Spinal cord (tissue), 10 donors: ENCODE results near the gene NETO1. TPM values are rescaled to one million over a fixed set of nuclear protein-coding genes. Genes with fewer than 3 reads are reported as not detected.

Experiments used
- DNase-seq, 6 donors: peaks; one replicate each; pipeline versions ENCODE4 v3.0.0 to v3.0.0-alpha.2; 2013 to 2015; ENCODE audit warnings: low spot score in 6 of 6, low read depth in 4 of 6
- H3K27ac ChIP-seq: one replicate; pipeline ENCODE4 v1.5.1; 2013; ENCODE audit warnings: low read depth, low read length, control low read depth
- H3K27me3 ChIP-seq: one replicate; pipeline ENCODE4 v1.6.1; 2013; ENCODE audit warnings: low read length; ENCODE audit not compliant: control insufficient read depth, insufficient read depth
- H3K36me3 ChIP-seq: one replicate; pipeline ENCODE4 v1.6.1; 2013; ENCODE audit warnings: low read length; ENCODE audit not compliant: control insufficient read depth, insufficient read depth
- H3K4me1 ChIP-seq: one replicate; pipeline ENCODE4 v1.6.1; 2013; ENCODE audit warnings: low read length; ENCODE audit not compliant: control insufficient read depth, insufficient read depth
- H3K4me3 ChIP-seq: one replicate; pipeline ENCODE4 v1.5.1; 2013; ENCODE audit warnings: low read depth, low read length, control low read depth
- H3K9me3 ChIP-seq: one replicate; pipeline ENCODE4 v1.6.1; 2013; ENCODE audit warnings: low read length; ENCODE audit not compliant: control insufficient read depth, insufficient read depth
- WGBS: methylation state at CpG from one replicate; pipeline ENCODE4 v1.1.5; 2013; ENCODE audit warnings: missing lambda C conversion rate; ENCODE audit not compliant: insufficient coverage; 5-methylcytosine and 5-hydroxymethylcytosine counted together
- polyA plus RNA-seq, 2 donors: library from polyadenylated mRNA; unstranded; fragments of 120-200 nt; gene quantifications; one replicate each; pipeline ENCODE4 v1.2.1, GENCODE V29; 2013; ENCODE audit not compliant: insufficient read length in 2 of 2
- total RNA-seq, 2 donors: library from RNA; depleted of rRNA in 1 of 2; stranded (reverse); fragments of 120-200 nt in 1 of 2; fragments of >200 nt in 1 of 2; gene quantifications; one replicate each; pipeline versions ENCODE4 v1.2.3 to v1.2.4, GENCODE V29; 2013 to 2014
- donor health status: healthy.

The NETO1 gene
- total and polyA plus RNA-seq, 4 donors = 10.0 to 42.6 (median 31.2) TPM

GRCh38 chr18:72823345-72823744, 44.4 kb downstream of the NETO1 start:
- no peak overlapping the region for H3K27ac ChIP-seq
- H3K9me3 ChIP-seq = no peaks in the 10 kb centered on the region
- H3K4me3 ChIP-seq = no peak overlapping the region
- no peaks in the 10 kb centered on the region for H3K36me3 ChIP-seq
- 94% methylated on average over 3 of the region's 8 CpGs for WGBS
- no peak for DNase-seq
- no peaks in the 10 kb centered on the region for H3K27me3 ChIP-seq
- H3K4me1 ChIP-seq = no peaks in the 10 kb centered on the region

DNA sequence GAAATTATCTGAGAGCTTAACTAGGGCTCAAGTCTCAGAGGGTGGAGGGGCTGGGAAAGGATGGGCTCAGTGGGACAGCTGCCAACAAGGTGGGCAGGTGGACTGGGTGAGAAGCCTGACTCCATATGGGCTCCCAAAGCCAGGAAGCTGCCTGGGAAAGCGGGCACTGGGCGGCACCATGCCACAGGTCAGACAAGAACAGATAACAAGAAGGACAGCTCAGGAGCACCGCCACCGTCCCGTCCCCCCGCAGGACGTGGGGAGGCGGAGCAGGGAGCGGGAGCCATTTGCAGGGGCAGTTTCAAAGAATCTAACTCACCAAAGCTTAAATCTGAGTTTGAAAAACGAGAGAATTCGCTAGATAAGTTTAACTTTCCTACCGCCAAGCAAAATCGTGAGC, 45.6 kb downstream of the NETO1 start:
- no peaks in the 10 kb centered on the region for H3K9me3 ChIP-seq
- no peak overlapping the region for H3K27ac ChIP-seq
- WGBS = 97% methylated on average over 9 of the region's 13 CpGs
- H3K36me3 ChIP-seq = no peaks in the 10 kb centered on the region
- DNase-seq = no peak
- no peaks in the 10 kb centered on the region for H3K4me1 ChIP-seq
- no peak overlapping the region for H3K4me3 ChIP-seq
- no peaks in the 10 kb centered on the region for H3K27me3 ChIP-seq

DNA sequence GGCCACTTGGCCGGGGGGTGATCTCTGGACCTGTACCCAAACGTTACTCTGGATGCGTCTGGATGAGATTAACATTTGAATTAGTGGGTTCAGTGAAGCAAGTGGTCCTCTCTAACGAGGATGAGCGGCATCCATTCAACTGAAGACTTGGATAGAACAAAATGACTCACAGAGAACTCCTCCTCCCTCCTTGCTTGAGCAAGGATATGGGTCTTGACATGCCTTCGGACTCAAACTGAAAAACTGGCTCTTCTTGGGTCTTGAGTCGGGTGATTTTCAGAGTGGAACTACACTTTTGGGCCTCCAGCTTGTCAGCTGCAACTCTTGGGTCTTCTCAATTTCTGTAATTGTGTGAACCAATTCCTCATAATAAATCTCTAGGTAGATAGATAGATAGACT, 47.2 kb downstream of the NETO1 start:
- Histone ChIP-seq H3K9me3 (no peaks in the 10 kb centered on the region), H3K27me3 (no peaks in the 10 kb centered on the region), H3K27ac (no peak overlapping the region), H3K36me3 (no peaks in the 10 kb centered on the region), H3K4me3 (no peak overlapping the region), H3K4me1 (no peaks in the 10 kb centered on the region)
- no peak for DNase-seq
- WGBS = 65% methylated on average over 6 of the region's 7 CpGs

DNA sequence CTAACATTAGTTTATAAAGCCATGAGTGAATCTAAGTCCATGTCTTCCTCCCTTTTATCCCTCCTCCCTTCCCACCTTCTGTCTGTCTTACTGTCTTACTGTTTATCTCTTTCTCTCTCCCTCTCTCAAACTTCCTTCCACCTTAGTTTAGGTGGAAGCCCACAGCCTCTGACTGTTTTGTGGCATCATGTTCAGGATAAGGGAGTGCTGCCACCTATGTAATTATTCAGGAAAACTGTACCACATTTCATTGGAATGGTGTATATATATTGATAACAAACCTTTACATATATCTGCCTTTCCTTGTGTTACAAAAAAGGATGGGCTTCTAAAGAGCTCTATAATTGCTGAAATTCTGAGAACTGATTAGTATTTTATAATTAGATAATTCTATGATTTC, 48.7 kb downstream of the NETO1 start:
- H3K27me3 ChIP-seq = no peaks in the 10 kb centered on the region
- H3K36me3 ChIP-seq = no peaks in the 10 kb centered on the region
- no peak overlapping the region for H3K27ac ChIP-seq
- H3K9me3 ChIP-seq = no peaks in the 10 kb centered on the region
- H3K4me3 ChIP-seq = no peak overlapping the region
- no peak for DNase-seq
- no peaks in the 10 kb centered on the region for H3K4me1 ChIP-seq

DNA sequence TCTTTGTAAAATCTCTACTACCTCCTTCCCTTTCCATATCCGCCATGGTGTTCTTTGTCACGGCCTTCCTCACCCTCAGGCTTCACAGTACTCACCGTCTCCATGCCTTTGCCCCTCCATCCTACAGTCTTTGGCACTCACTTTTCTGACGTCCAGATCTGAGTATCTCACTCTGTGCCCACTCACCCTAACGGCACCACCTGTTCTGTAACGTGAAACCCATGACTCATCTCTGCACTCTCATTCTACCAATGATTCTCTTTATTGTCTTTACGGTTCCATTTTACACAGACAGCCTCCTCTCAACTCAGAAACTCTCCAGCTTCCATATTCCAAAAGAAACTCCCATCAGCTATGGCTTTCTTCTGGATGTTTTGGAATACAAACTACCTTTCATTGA, 56.7 kb downstream of the NETO1 start:
- 89% methylated on average over 7 of the region's 7 CpGs for WGBS
- Histone ChIP-seq H3K9me3 (no peaks in the 10 kb centered on the region), H3K36me3 (no peaks in the 10 kb centered on the region), H3K4me3 (no peak overlapping the region), H3K4me1 (no peaks in the 10 kb centered on the region), H3K27ac (no peak overlapping the region), H3K27me3 (no peaks in the 10 kb centered on the region)
- no peak for DNase-seq

GRCh38 chr18:72808680-72809079, 59.1 kb downstream of the NETO1 start:
- WGBS = 42% methylated on average over 2 of the region's 2 CpGs
- peak; percentile 19 to 90 (median 60) for DNase-seq
- no peak overlapping the region for H3K27ac ChIP-seq
- no peaks in the 10 kb centered on the region for H3K36me3 ChIP-seq
- H3K4me3 ChIP-seq = no peak overlapping the region
- H3K4me1 ChIP-seq = no peaks in the 10 kb centered on the region
- H3K27me3 ChIP-seq = no peaks in the 10 kb centered on the region
- H3K9me3 ChIP-seq = no peaks in the 10 kb centered on the region

DNA sequence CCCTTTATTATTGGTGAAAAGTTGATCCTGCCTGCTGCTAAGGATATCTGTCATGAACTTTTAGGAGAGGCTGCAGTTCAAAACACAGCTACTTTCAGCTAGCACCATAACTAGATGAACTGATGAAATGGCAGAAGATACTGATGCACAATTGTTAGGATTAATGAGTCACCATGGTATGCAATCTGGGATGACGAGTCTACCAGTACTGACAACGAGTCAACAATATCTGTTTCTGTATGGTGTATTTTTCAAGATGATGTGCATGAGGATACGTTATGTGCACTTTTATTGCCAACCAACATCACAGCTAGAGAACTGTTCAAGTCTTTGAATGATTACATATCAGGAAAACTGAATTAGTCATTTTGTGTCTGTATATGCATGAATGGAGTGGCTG, 68.7 kb downstream of the NETO1 start:
- Histone ChIP-seq H3K4me3 (no peak overlapping the region), H3K9me3 (no peaks in the 10 kb centered on the region), H3K4me1 (no peaks in the 10 kb centered on the region), H3K27me3 (no peaks in the 10 kb centered on the region), H3K36me3 (no peaks in the 10 kb centered on the region), H3K27ac (no peak overlapping the region)
- 80% methylated on average over 1 of the region's 3 CpGs for WGBS
- no peak for DNase-seq

GRCh38 chr18:72783530-72783929, 84.3 kb downstream of the NETO1 start:
- Histone ChIP-seq H3K4me3 (no peak overlapping the region), H3K9me3 (no peaks in the 10 kb centered on the region), H3K36me3 (no peaks in the 10 kb centered on the region), H3K4me1 (no peaks in the 10 kb centered on the region), H3K27ac (no peak overlapping the region), H3K27me3 (no peaks in the 10 kb centered on the region)
- peak in 2 of 6 donors; percentile 33 to 86 for DNase-seq
- 76% methylated on average over 8 of the region's 9 CpGs for whole genome bisulfite sequencing

DNA sequence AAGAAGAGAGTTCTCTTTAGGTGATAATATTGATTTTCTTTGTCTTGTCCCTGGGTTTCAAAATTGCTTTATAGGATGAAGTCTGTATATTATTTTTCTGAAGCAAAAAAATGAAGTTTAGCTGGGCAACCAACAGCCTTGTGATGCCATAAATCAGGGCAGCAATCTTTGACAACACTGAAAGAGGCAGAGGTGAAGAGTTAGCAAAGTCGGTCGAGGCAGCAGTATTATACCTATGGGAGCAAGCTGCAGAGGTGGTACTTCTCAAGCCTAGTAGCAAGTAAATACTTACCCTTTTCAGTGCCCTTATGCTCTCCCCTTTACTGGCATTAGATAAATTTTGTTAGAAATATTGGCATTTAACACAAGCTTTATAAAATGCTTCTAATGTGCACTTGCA, 92.9 kb downstream of the NETO1 start:
- Histone ChIP-seq H3K9me3 (no peaks in the 10 kb centered on the region), H3K4me1 (no peaks in the 10 kb centered on the region), H3K4me3 (no peak overlapping the region), H3K27me3 (no peaks in the 10 kb centered on the region), H3K36me3 (no peaks in the 10 kb centered on the region), H3K27ac (no peak overlapping the region)
- WGBS = no CpG with 5 or more reads among the region's 2 CpGs
- peak in 1 of 6 donors; percentile 18 for DNase-seq

DNA sequence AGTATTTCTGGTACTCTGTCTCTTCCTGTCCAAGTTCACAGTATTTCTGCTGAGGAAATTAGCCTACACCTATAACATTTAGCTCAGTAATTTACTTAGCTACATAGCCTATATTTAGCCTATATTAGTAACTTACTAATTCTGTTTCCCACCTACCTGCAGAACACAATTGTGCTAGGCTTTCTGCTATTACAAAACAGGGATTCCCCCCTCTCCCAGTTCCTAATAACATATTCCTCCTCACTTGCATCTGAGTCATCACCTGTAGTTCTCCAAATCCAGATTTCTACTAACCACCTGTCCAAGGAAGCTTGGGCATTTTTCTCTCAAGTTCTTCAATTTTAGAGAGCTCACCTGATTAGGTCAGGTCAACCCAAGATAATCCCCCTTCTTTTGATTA, 94.9 kb downstream of the NETO1 start:
- H3K36me3 ChIP-seq = no peaks in the 10 kb centered on the region
- H3K9me3 ChIP-seq = no peaks in the 10 kb centered on the region
- DNase-seq = no peak
- no peaks in the 10 kb centered on the region for H3K27me3 ChIP-seq
- no peak overlapping the region for H3K27ac ChIP-seq
- H3K4me3 ChIP-seq = no peak overlapping the region
- H3K4me1 ChIP-seq = peaks cover 3% of the 10 kb centered on the region
